OCI-M2 (cell line): ENCODE results near the gene USH1C.

ENCODE experiments used
- DNase-seq: peaks from one replicate; lab custom pipeline; 2025; ENCODE audit not compliant: unreplicated experiment; lab: John Stamatoyannopoulos, UW

USH1C gene

GRCh38 chr11:17508791-17509190 is 35.4 kb downstream of the USH1C start:
- no peak for DNase-seq

- no peak for DNase-seq
These were observed 35.9 kb downstream of the USH1C start for GRCh38 chr11:17508306-17508705.

- DNase-seq, result no peak
These were observed 36.4 kb downstream of the USH1C start for GRCh38 chr11:17507773-17508172.

GRCh38 chr11:17506942-17507341 is 37.3 kb downstream of the USH1C start:
- no peak for DNase-seq

- no peak for DNase-seq
These were observed 37.9 kb downstream of the USH1C start for GRCh38 chr11:17506314-17506713.

GRCh38 chr11:17505146-17505545 is 39.1 kb downstream of the USH1C start:
- DNase-seq, result no peak

GRCh38 chr11:17504330-17505107 is 39.7 kb downstream of the USH1C start:
- no peak for DNase-seq

GRCh38 chr11:17502630-17503029 is 41.6 kb downstream of the USH1C start:
- no peak for DNase-seq

- no peak for DNase-seq
These were observed 43.5 kb downstream of the USH1C start for GRCh38 chr11:17500673-17501072.

- DNase-seq, result no peak
These were observed 45.7 kb downstream of the USH1C start for GRCh38 chr11:17498475-17498874.

GRCh38 chr11:17498058-17498457 is 46.2 kb downstream of the USH1C start:
- no peak for DNase-seq

GRCh38 chr11:17496406-17496805 is 47.8 kb downstream of the USH1C start:
- no peak for DNase-seq

- DNase-seq, result no peak
These were observed 50.2 kb downstream of the USH1C start for GRCh38 chr11:17494019-17494418.

- DNase-seq, result no peak
These were observed 53.3 kb downstream of the USH1C start for GRCh38 chr11:17490938-17491337.

- no peak for DNase-seq
These were observed 54.0 kb downstream of the USH1C start for GRCh38 chr11:17490232-17490631.

- DNase-seq, result no peak
These were observed 54.5 kb downstream of the USH1C start for GRCh38 chr11:17489751-17490150.

- no peak for DNase-seq
These were observed 55.7 kb downstream of the USH1C start for GRCh38 chr11:17488563-17488962.

GRCh38 chr11:17486646-17487045 is 57.6 kb downstream of the USH1C start:
- DNase-seq, result no peak

GRCh38 chr11:17483505-17483904 is 60.7 kb downstream of the USH1C start:
- no peak for DNase-seq

- DNase-seq, result no peak
These were observed 62.3 kb downstream of the USH1C start for GRCh38 chr11:17481905-17482304.

GRCh38 chr11:17479284-17480214 is 64.7 kb downstream of the USH1C start:
- DNase-seq, result no peak

- no peak for DNase-seq
These were observed 66.1 kb downstream of the USH1C start for GRCh38 chr11:17478070-17478469.
